ENCODE measurements around the gene POLR1B. TPM values are rescaled to one million over a fixed set of nuclear protein-coding genes. Genes with fewer than 3 reads are reported as not detected.
"Not testable (repeated sequence)": the region's sequence is repeated elsewhere in the genome, so short reads cannot be mapped to it uniquely, and the experiment has no call there.

Gene POLR1B
- total RNA-seq, 1 experiment from 2014 or later: 36.9 TPM

GRCh38 chr2:112494828-112495227 lies 47.4 kb upstream of the POLR1B start:
- no peak overlapping the region for H3K4me3 Mint-ChIP-seq (ENCODE audit: low read depth, unreplicated experiment)
- no peaks in the 10 kb centered on the region for H3K4me1 Mint-ChIP-seq (ENCODE audit: low read depth, unreplicated experiment)
- no peak overlapping the region for H3K27ac Mint-ChIP-seq (ENCODE audit: unreplicated experiment)
- BruUV-seq (replicated peaks): no TSS peak
- intact Hi-C loops (cut with micrococcal nuclease; ENCODE audit: unreplicated experiment): no loop called here
- no peak for DNase-seq
- no peaks in the 10 kb centered on the region for H3K27me3 Mint-ChIP-seq (ENCODE audit: unreplicated experiment)
- no peaks in the 10 kb centered on the region for H3K9me3 Mint-ChIP-seq (ENCODE audit: low read depth, unreplicated experiment)
- no peaks in the 10 kb centered on the region for H3K36me3 Mint-ChIP-seq (ENCODE audit: insufficient read depth, unreplicated experiment)
- TF ChIP-seq CTCF (IDR thresholded peaks at IDR 0.05; ENCODE audit: unreplicated experiment): no peak
- CTCF ChIA-PET: interaction anchor here (1.2 kb wide), 1 partner anchor 14 kb away, joined by 3 read pairs; no protein-coding TSS in a partner anchor

GRCh38 chr2:112495878-112496277 lies 46.4 kb upstream of the POLR1B start:
- H3K9me3 Mint-ChIP-seq (ENCODE audit: low read depth, unreplicated experiment); DNase-seq; BruUV-seq (replicated peaks); H3K27me3 Mint-ChIP-seq (ENCODE audit: unreplicated experiment); H3K27ac Mint-ChIP-seq (ENCODE audit: unreplicated experiment); H3K4me1 Mint-ChIP-seq (ENCODE audit: low read depth, unreplicated experiment); CTCF ChIA-PET; intact Hi-C loops (cut with micrococcal nuclease; ENCODE audit: unreplicated experiment); H3K4me3 Mint-ChIP-seq (ENCODE audit: low read depth, unreplicated experiment); H3K36me3 Mint-ChIP-seq (ENCODE audit: insufficient read depth, unreplicated experiment): not testable (repeated sequence)

- H3K27me3 Mint-ChIP-seq (ENCODE audit: unreplicated experiment); H3K27ac Mint-ChIP-seq (ENCODE audit: unreplicated experiment); H3K4me1 Mint-ChIP-seq (ENCODE audit: low read depth, unreplicated experiment); BruUV-seq (replicated peaks); H3K4me3 Mint-ChIP-seq (ENCODE audit: low read depth, unreplicated experiment); intact Hi-C loops (cut with micrococcal nuclease; ENCODE audit: unreplicated experiment); H3K9me3 Mint-ChIP-seq (ENCODE audit: low read depth, unreplicated experiment): not testable (repeated sequence)
- peak; percentile 19 for DNase-seq
- H3K36me3 Mint-ChIP-seq (ENCODE audit: insufficient read depth, unreplicated experiment): peaks cover 13% of the 10 kb centered on the region
- CTCF ChIA-PET: interaction anchor here (0.5 to 0.9 kb wide), 3 partner anchors 20 to 379 kb away, joined by 3 to 5 read pairs (median 4); no protein-coding TSS in a partner anchor
These were observed 41.3 kb upstream of the POLR1B start for GRCh38 chr2:112500850-112501484.

GRCh38 chr2:112509239-112509998 lies 32.8 kb upstream of the POLR1B start:
- H3K9me3 Mint-ChIP-seq (ENCODE audit: low read depth, unreplicated experiment); intact Hi-C loops (cut with micrococcal nuclease; ENCODE audit: unreplicated experiment); H3K4me3 Mint-ChIP-seq (ENCODE audit: low read depth, unreplicated experiment); CTCF ChIA-PET; H3K4me1 Mint-ChIP-seq (ENCODE audit: low read depth, unreplicated experiment); BruUV-seq (replicated peaks); H3K27me3 Mint-ChIP-seq (ENCODE audit: unreplicated experiment); DNase-seq; H3K27ac Mint-ChIP-seq (ENCODE audit: unreplicated experiment); H3K36me3 Mint-ChIP-seq (ENCODE audit: insufficient read depth, unreplicated experiment): not testable (repeated sequence)

GRCh38 chr2:112516801-112517200 lies 25.5 kb upstream of the POLR1B start:
- Mint-ChIP-seq H3K27ac (ENCODE audit: unreplicated experiment) (no peak overlapping the region), H3K27me3 (ENCODE audit: unreplicated experiment) (no peaks in the 10 kb centered on the region), H3K4me3 (ENCODE audit: low read depth, unreplicated experiment) (no peak overlapping the region), H3K36me3 (ENCODE audit: insufficient read depth, unreplicated experiment) (peaks cover 10% of the 10 kb centered on the region), H3K9me3 (ENCODE audit: low read depth, unreplicated experiment) (peaks cover 4% of the 10 kb centered on the region), H3K4me1 (ENCODE audit: low read depth, unreplicated experiment) (no peaks in the 10 kb centered on the region)
- intact Hi-C loops (cut with micrococcal nuclease; ENCODE audit: unreplicated experiment): no loop called here
- TF ChIP-seq CTCF (IDR thresholded peaks at IDR 0.05; ENCODE audit: unreplicated experiment): no peak
- BruUV-seq (replicated peaks): no TSS peak
- DNase-seq: no peak
- CTCF ChIA-PET: no interaction called here
